GM12878 (cell line): ENCODE measurements around the gene KRT4. TPM values are rescaled to one million over a fixed set of nuclear protein-coding genes. Genes with fewer than 3 reads are reported as not detected.

Experiments
- ATAC-seq: fragments of 200-7000 bp; cut with Tn5 transposase; 3 replicates; pipeline ENCODE4 v1.9.1; 2020; ENCODE audit warnings: mild to moderate bottlenecking, moderate library complexity
- BruUV-seq: library from RNA; stranded (reverse); fragments of 400-500 nt; replicated peaks from 2 replicates; lab custom pipeline; 2021; lab: Mats Ljungman, UMichigan
- CTCF ChIA-PET: fragments of 300-600 bp; sonication (Branson Sonifier 250); formaldehyde crosslinking; extraction: SDS; loops from one replicate; lab custom pipeline; 2021; ENCODE audit warnings: inconsistent platforms; lab: Yijun Ruan, JAX
- POLR2A ChIA-PET: fragments of 350-600 bp; formaldehyde crosslinking; extraction: SDS; loops from one replicate; lab custom pipeline; 2021; ENCODE audit warnings: inconsistent platforms; lab: Charles Lee
- RAD21 ChIA-PET: fragments of 300-600 bp; sonication (Branson Sonifier 250); formaldehyde crosslinking; loops from one replicate; lab custom pipeline; 2023; ENCODE audit warnings: antibody characterized with exemption; ENCODE audit not compliant: unreplicated experiment; lab: Charles Lee
- SMC1A ChIA-PET: fragments of 300-600 bp; sonication (Branson Sonifier 250); formaldehyde crosslinking; loops from one replicate; lab custom pipeline; 2023; ENCODE audit not compliant: unreplicated experiment, uncharacterized antibody; lab: Charles Lee
- DNase-seq: peaks from one replicate; pipeline ENCODE4 v3.0.0-alpha.2; 2011; ENCODE audit warnings: low read depth, low spot score
- FAIRE-seq: peaks from 3 replicates; lab custom pipeline; 2011; peaks lifted over from hg19 to GRCh38; lab: Jason Lieb, UNC
- H2AFZ ChIP-seq: 2 replicates; pipeline ENCODE4 v1.6.0; 2011; ENCODE audit warnings: low read depth, low read length, control low read depth; ENCODE audit not compliant: control insufficient read depth
- H3K27ac ChIP-seq: 2 replicates; pipeline ENCODE4 v1.5.1; 2011; ENCODE audit warnings: control low read depth; ENCODE audit not compliant: control insufficient read depth, insufficient read depth
- H3K27me3 ChIP-seq, 2 experiments: replicated peaks in 1 of 2; 2 replicates each; pipeline versions ENCODE4 v1.6.0 to v1.6.1; 2011; ENCODE audit warnings: low read length in 1 of 2; ENCODE audit not compliant: control insufficient read depth in 2 of 2, insufficient read depth in 2 of 2
- H3K36me3 ChIP-seq, 2 experiments: 2 replicates each; pipeline ENCODE4 v1.5.1; 2011; ENCODE audit warnings: low read length in 1 of 2; ENCODE audit not compliant: control insufficient read depth in 2 of 2, insufficient read depth in 2 of 2
- H3K4me1 ChIP-seq: 2 replicates; pipeline ENCODE4 v1.6.1; 2011; ENCODE audit warnings: mild to moderate bottlenecking, low read length, moderate library complexity, mixed read lengths; ENCODE audit not compliant: control insufficient read depth, insufficient read depth
- H3K4me2 ChIP-seq: 2 replicates; pipeline ENCODE4 v1.6.0; 2011; ENCODE audit warnings: control low read depth; ENCODE audit not compliant: control insufficient read depth, insufficient read depth
- H3K4me3 ChIP-seq: fragments of 200-600 bp; sonication (generic); 2 replicates; pipeline ENCODE4 v1.5.1; 2016
- H3K79me2 ChIP-seq: 2 replicates; pipeline ENCODE4 v1.6.0; 2011; ENCODE audit warnings: low read length; ENCODE audit not compliant: control insufficient read depth, insufficient read depth
- H3K9ac ChIP-seq: 2 replicates; pipeline ENCODE4 v1.8.0; 2011; ENCODE audit warnings: low read length, control low read depth, mixed read lengths; ENCODE audit not compliant: control insufficient read depth, insufficient read depth
- H3K9me3 ChIP-seq: replicated peaks from 3 replicates; pipeline ENCODE4 v1.5.1; 2011; ENCODE audit warnings: mild to moderate bottlenecking, low read length; ENCODE audit not compliant: control insufficient read depth, insufficient read depth
- H4K20me1 ChIP-seq: 2 replicates; pipeline ENCODE4 v1.6.0; 2011; ENCODE audit not compliant: control insufficient read depth, insufficient read depth
- ASH2L ChIP-seq: fragments of 300-600, 200-600 bp; sonication (generic); IDR thresholded peaks from 2 replicates; pipeline ENCODE4 v1.6.1; 2017; ENCODE audit warnings: low read depth, mild to moderate bottlenecking, borderline replicate concordance
- CTCF ChIP-seq, 3 experiments: IDR thresholded peaks in 2 of 3; conservative IDR thresholded peaks in 1 of 3; 2 replicates each; pipeline ENCODE4 v1.5.1; 2011; ENCODE audit warnings: low read depth in 3 of 3, low read length in 3 of 3, mild to moderate bottlenecking in 3 of 3, control low read depth in 2 of 3, moderate library complexity in 2 of 3, inconsistent platforms in 1 of 3, mixed read lengths in 1 of 3; ENCODE audit not compliant: control insufficient read depth in 2 of 3, insufficient read depth in 1 of 3; ENCODE audit errors: extremely low read depth in 1 of 3
- E4F1 ChIP-seq: fragments of 450-650 bp; IDR thresholded peaks from 2 replicates; pipeline ENCODE4 v1.6.1; 2018; ENCODE audit warnings: borderline replicate concordance, mild to moderate bottlenecking; ENCODE audit not compliant: partially characterized antibody
- HDAC2 ChIP-seq: fragments of 200-600 bp; sonication (generic); IDR thresholded peaks from 2 replicates; pipeline ENCODE4 v1.6.1; 2017
- MTA3 ChIP-seq: IDR thresholded peaks from 2 replicates; pipeline ENCODE4 v1.6.1; 2012; ENCODE audit warnings: low read length, inconsistent platforms, borderline replicate concordance
- NKRF ChIP-seq: fragments of 450-650 bp; conservative IDR thresholded peaks from 2 replicates; pipeline ENCODE4 v1.6.1; 2017; ENCODE audit warnings: mild to moderate bottlenecking, moderate library complexity
- NR2C2 ChIP-seq: IDR thresholded peaks from 2 replicates; pipeline ENCODE4 v1.6.1; 2011; ENCODE audit warnings: borderline replicate concordance, low read depth; ENCODE audit not compliant: control insufficient read depth, insufficient read length
- SIN3A ChIP-seq: IDR thresholded peaks from 2 replicates; pipeline ENCODE4 v1.6.1; 2012; ENCODE audit warnings: low read depth, low read length, improper control_type of control experiment
- ZBTB11 ChIP-seq: fragments of 450-650 bp; formaldehyde crosslinking; IDR thresholded peaks from 2 replicates; pipeline ENCODE4 v1.5.0; 2022; ENCODE audit warnings: mild to moderate bottlenecking, missing genetic modification characterization
- WGBS: methylation state at CpG from one replicate; pipeline ENCODE4 v1.1.6; 2016; ENCODE audit warnings: low lambda C conversion rate; ENCODE audit not compliant: insufficient replicate concordance, insufficient coverage; ENCODE audit errors: missing lambda C conversion rate; 5-methylcytosine and 5-hydroxymethylcytosine counted together
- in situ Hi-C: fragments of 300-500 bp; cut with MboI; formaldehyde crosslinking; loops from 9 replicates; pipeline ENCODE4 v1.14.3; 2018; ENCODE audit warnings: mixed read lengths
- intact Hi-C: fragments of 100-400 bp; cut with micrococcal nuclease; formaldehyde crosslinking; loops from one replicate; pipeline ENCODE4 v1.14.2; 2022; ENCODE audit not compliant: unreplicated experiment
- polyA plus RNA-seq, 11 experiments: library from polyadenylated mRNA; depleted of rRNA in 4 of 11; unstranded in 6 of 11; stranded (reverse) in 5 of 11; fragments of >200 nt; fragmentation: Nextera tagmentation in 4 of 11; fragmentation: Illumina TruSeq in 1 of 11; extraction: Ambion mirVana in 4 of 11; extraction: Trizol in 1 of 11; gene quantifications; 1 replicate in 1 of 11; 2 replicates in 10 of 11; pipeline versions ENCODE4 v1.2.1 to v1.2.3, GENCODE V29; 2011 to 2016; ENCODE audit warnings: inconsistent platforms in 2 of 11, missing spikeins in 2 of 11, low read depth in 1 of 11
- total RNA-seq, 4 experiments: library from RNA; depleted of rRNA in 3 of 4; stranded (reverse); fragments of >200 nt in 3 of 4; fragmentation: Illumina TruSeq in 1 of 4; extraction: Trizol in 1 of 4; gene quantifications; 2 replicates each; pipeline versions ENCODE4 v1.2.1 to v1.2.3, GENCODE V29; 2013 to 2021

KRT4 gene
- total and polyA plus RNA-seq, 10 of the 15 experiments (the other 5 are each of a cell fraction or from before 2014, with no cell fraction given) = not detected

- WGBS = 23% methylated on average over 4 of the region's 4 CpGs
- RAD21 ChIA-PET = no interaction called here
- SMC1A ChIA-PET = no interaction called here
- no peak overlapping the region for H3K27ac ChIP-seq
- H3K27me3 ChIP-seq = peaks cover 0 to 2% of the 10 kb centered on the region in 2 experiments; a peak in 1 of 4 replicates
- H2AFZ ChIP-seq = no peak overlapping the region
- no peaks in the 10 kb centered on the region for H4K20me1 ChIP-seq
- POLR2A ChIA-PET = no interaction called here
- no peak overlapping the region for H3K4me3 ChIP-seq
- intact Hi-C loops = no loop called here
- no peaks in the 10 kb centered on the region for H3K79me2 ChIP-seq
- DNase-seq = no peak
- ATAC-seq = no peak
- H3K4me2 ChIP-seq = no peak overlapping the region
- FAIRE-seq = no peak
- H3K9me3 ChIP-seq = no peaks in the 10 kb centered on the region
- H3K36me3 ChIP-seq = no peaks in the 10 kb centered on the region
- in situ Hi-C loops = no loop called here
- TF ChIP-seq CTCF (IDR thresholded peaks at IDR 0.05 in 2 of 3, conservative IDR thresholded peaks at IDR 0.05 in 1 of 3; ENCODE audit: control insufficient read depth in 2 of 3, extremely low read depth in 1 of 3, insufficient read depth in 1 of 3, low read depth in 3 of 3, low read length in 3 of 3) (no peak), ZBTB11 (CRISPR knock-in tag) (no peak), NKRF (no peak), E4F1 (no peak), MTA3 (no peak), HDAC2 (no peak), ASH2L (no peak), NR2C2 (no peak), SIN3A (no peak)
- TF ChIP-seq, all 136 proteins: peak for 0
- CTCF ChIA-PET = interaction anchor here (1.1 kb wide), 1 partner anchor 73 kb away, joined by 4 read pairs; no protein-coding TSS in a partner anchor
- BruUV-seq = no TSS peak
- H3K9ac ChIP-seq = no peak overlapping the region
- no peaks in the 10 kb centered on the region for H3K4me1 ChIP-seq
Measured at GRCh38 chr12:52798003-52798670, 15.8 kb downstream of the KRT4 start.
